Chondrocyte (in vitro differentiated cells): ENCODE data around the gene URM1. TPM values are rescaled to one million over a fixed set of nuclear protein-coding genes. Genes with fewer than 3 reads are reported as not detected.

Experiments used
- DNase-seq: peaks from one replicate; pipeline ENCODE4 v3.0.0; 2021; ENCODE audit warnings: mixed read lengths, low spot score
- H3K27ac Mint-ChIP-seq: one replicate; pipeline ENCODE4 v1.8.0; 2021; ENCODE audit warnings: mild to moderate bottlenecking, moderate library complexity, mixed read lengths; ENCODE audit not compliant: unreplicated experiment
- H3K27me3 Mint-ChIP-seq: 2 replicates; pipeline ENCODE4 v1.8.0; 2021; ENCODE audit warnings: low read depth, mixed read lengths
- H3K36me3 Mint-ChIP-seq: 2 replicates; pipeline ENCODE4 v1.8.0; 2021; ENCODE audit warnings: low read depth, mixed read lengths
- H3K4me1 Mint-ChIP-seq: 2 replicates; pipeline ENCODE4 v1.8.0; 2021; ENCODE audit warnings: low read depth, mild to moderate bottlenecking, mixed read lengths
- H3K4me3 Mint-ChIP-seq: one replicate; pipeline ENCODE4 v1.8.0; 2021; ENCODE audit warnings: mild to moderate bottlenecking, moderate library complexity, mixed read lengths; ENCODE audit not compliant: unreplicated experiment
- H3K9me3 Mint-ChIP-seq: 2 replicates; pipeline ENCODE4 v1.8.0; 2021; ENCODE audit warnings: low read depth, mixed read lengths
- CTCF ChIP-seq: fragments of 200-600 bp; sonication (generic); IDR thresholded peaks from 2 replicates; pipeline ENCODE4 v1.5.0; 2021; ENCODE audit warnings: antibody characterized with exemption, mild to moderate bottlenecking, moderate library complexity
- total RNA-seq: library from RNA; stranded (reverse); gene quantifications from 3 replicates; pipeline ENCODE4 v1.2.1, GENCODE V29; 2021

URM1 gene
- total RNA-seq, 1 donor from 2014 or later = 50.5 TPM

GRCh38 chr9:128370367-128370751, 815 bp upstream of the URM1 start:
- Mint-ChIP-seq H3K4me1 (peaks cover 38% of the 10 kb centered on the region), H3K36me3 (peaks cover 4% of the 10 kb centered on the region), H3K9me3 (no peaks in the 10 kb centered on the region), H3K27me3 (no peaks in the 10 kb centered on the region), H3K27ac (peak overlapping the region; percentile 100), H3K4me3 (peak overlapping the region; percentile 99)
- DNase-seq = no peak
- TF ChIP-seq CTCF = no peak

GRCh38 chr9:128371630-128372117, 500 bp downstream of the URM1 start:
- Mint-ChIP-seq H3K27me3 (no peaks in the 10 kb centered on the region), H3K4me3 (peak overlapping the region; percentile 99), H3K4me1 (peaks cover 39% of the 10 kb centered on the region), H3K9me3 (no peaks in the 10 kb centered on the region), H3K27ac (peak overlapping the region; percentile 100), H3K36me3 (peaks cover 6% of the 10 kb centered on the region)
- DNase-seq = no peak
- no peak for TF ChIP-seq CTCF

- no peak for TF ChIP-seq CTCF
- Mint-ChIP-seq H3K4me3 (peak overlapping the region; percentile 99), H3K27me3 (no peaks in the 10 kb centered on the region), H3K27ac (peak overlapping the region; percentile 100), H3K4me1 (peaks cover 39% of the 10 kb centered on the region), H3K9me3 (no peaks in the 10 kb centered on the region), H3K36me3 (peaks cover 6% of the 10 kb centered on the region)
- no peak for DNase-seq
These were observed 1.0 kb downstream of the URM1 start for GRCh38 chr9:128372188-128372641.

DNA sequence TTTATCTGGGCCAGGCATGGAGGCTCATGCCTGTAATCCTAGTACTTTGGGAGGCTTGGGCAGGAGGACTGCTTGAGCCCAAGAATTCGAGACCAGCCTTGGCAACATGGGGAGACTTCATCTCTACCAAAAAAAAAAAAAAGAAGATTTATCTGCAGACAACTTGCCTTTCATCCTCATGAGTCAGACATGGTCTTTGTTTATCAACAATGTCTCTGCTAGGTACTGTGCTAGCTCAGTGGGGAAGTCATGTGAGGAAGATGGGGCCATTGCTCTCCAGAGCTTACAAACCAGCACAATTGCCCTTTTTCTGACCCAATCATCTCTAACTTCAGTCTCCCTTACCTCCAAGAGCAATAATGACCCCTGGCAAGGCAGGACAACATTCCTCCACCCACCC, 1.6 kb downstream of the URM1 start:
- H3K4me1 Mint-ChIP-seq = peaks cover 39% of the 10 kb centered on the region
- no peak for TF ChIP-seq CTCF
- H3K36me3 Mint-ChIP-seq = peaks cover 6% of the 10 kb centered on the region
- no peak for DNase-seq
- peak overlapping the region; percentile 99 for H3K4me3 Mint-ChIP-seq
- no peaks in the 10 kb centered on the region for H3K9me3 Mint-ChIP-seq
- peak overlapping the region; percentile 5 for H3K27ac Mint-ChIP-seq
- H3K27me3 Mint-ChIP-seq = no peaks in the 10 kb centered on the region

DNA sequence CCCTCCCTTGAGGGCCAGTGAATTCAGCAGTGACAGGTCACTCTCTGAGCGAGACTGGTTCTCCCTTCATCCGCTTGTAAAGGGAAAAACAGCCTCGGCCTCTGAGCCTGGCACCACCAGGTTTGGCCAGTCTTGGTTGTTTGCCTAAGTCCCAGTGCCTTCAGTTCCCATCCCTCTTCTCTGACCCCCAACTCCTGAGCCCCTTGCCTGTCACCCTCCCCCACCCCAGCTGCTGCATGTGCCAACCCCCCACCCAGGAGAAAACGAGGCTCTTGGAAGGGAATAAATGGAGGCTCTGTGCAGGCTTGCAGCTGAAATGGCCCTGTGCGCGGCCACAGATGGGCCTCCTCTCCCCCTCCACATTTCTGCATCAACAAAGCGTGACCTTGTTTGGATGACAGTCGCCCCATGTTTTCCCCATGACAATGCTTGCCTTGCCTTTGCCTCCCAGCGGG, 3.1 kb downstream of the URM1 start:
- Mint-ChIP-seq H3K4me3 (no peak overlapping the region), H3K4me1 (peaks cover 38% of the 10 kb centered on the region), H3K27me3 (no peaks in the 10 kb centered on the region), H3K9me3 (no peaks in the 10 kb centered on the region), H3K36me3 (peaks cover 11% of the 10 kb centered on the region), H3K27ac (no peak overlapping the region)
- TF ChIP-seq CTCF = no peak
- no peak for DNase-seq
